Hepatocyte (in vitro differentiated cells): ENCODE results near the gene CLCF1. TPM values are rescaled to one million over a fixed set of nuclear protein-coding genes. Genes with fewer than 3 reads are reported as not detected.
"Not testable (repeated sequence)": the region's sequence is repeated elsewhere in the genome, so short reads cannot be mapped to it uniquely, and the experiment has no call there.

Source experiments
- DNase-seq: peaks from one replicate; pipeline ENCODE4 v3.0.0-alpha.2; 2016; ENCODE audit warnings: low spot score
- H2AFZ ChIP-seq: fragments of 200-600 bp; sonication (generic); 2 replicates; pipeline ENCODE4 v1.6.0; 2016; ENCODE audit warnings: antibody characterized with exemption, mild to moderate bottlenecking
- H3K27ac ChIP-seq: fragments of 200-600 bp; sonication (generic); 2 replicates; pipeline ENCODE4 v1.5.1; 2016; ENCODE audit warnings: mild to moderate bottlenecking
- H3K27me3 ChIP-seq: fragments of 200-600 bp; sonication (generic); 2 replicates; pipeline ENCODE4 v1.6.1; 2016
- H3K36me3 ChIP-seq: fragments of 200-600 bp; sonication (generic); replicated peaks from 2 replicates; pipeline ENCODE4 v1.5.1; 2016; ENCODE audit warnings: low read depth; ENCODE audit not compliant: insufficient read depth
- H3K4me1 ChIP-seq: fragments of 200-600 bp; sonication (generic); 2 replicates; pipeline ENCODE4 v1.5.1; 2016; ENCODE audit warnings: mild to moderate bottlenecking, moderate library complexity; ENCODE audit not compliant: insufficient read depth
- H3K4me2 ChIP-seq: fragments of 200-600 bp; sonication (generic); 2 replicates; pipeline ENCODE4 v1.6.0; 2016
- H3K4me3 ChIP-seq: fragments of 200-600 bp; sonication (generic); 2 replicates; pipeline ENCODE4 v1.5.1; 2016; ENCODE audit warnings: mild to moderate bottlenecking
- H3K79me2 ChIP-seq: fragments of 200-600 bp; sonication (generic); 2 replicates; pipeline ENCODE4 v1.6.0; 2017; ENCODE audit warnings: mild to moderate bottlenecking
- H3K9me2 ChIP-seq: fragments of 200-600 bp; sonication (generic); replicated peaks from 2 replicates; pipeline ENCODE4 v1.6.0; 2017; ENCODE audit warnings: mild to moderate bottlenecking; ENCODE audit not compliant: insufficient read depth
- H3K9me3 ChIP-seq: fragments of 200-600 bp; sonication (generic); 2 replicates; pipeline ENCODE4 v1.5.1; 2016; ENCODE audit warnings: low read depth, mild to moderate bottlenecking
- H4K20me1 ChIP-seq: fragments of 200-600 bp; sonication (generic); 2 replicates; pipeline ENCODE4 v1.6.0; 2016; ENCODE audit warnings: mild to moderate bottlenecking; ENCODE audit not compliant: insufficient read depth, poor library complexity, severe bottlenecking
- CTCF ChIP-seq: fragments of 200-600 bp; sonication (generic); IDR thresholded peaks from 2 replicates; pipeline ENCODE4 v1.5.1; 2016; ENCODE audit warnings: antibody characterized with exemption, mild to moderate bottlenecking; ENCODE audit not compliant: poor library complexity
- EZH2 ChIP-seq: fragments of 200-600 bp; sonication (generic); IDR thresholded peaks from 2 replicates; pipeline ENCODE4 v1.6.1; 2016; ENCODE audit warnings: antibody characterized with exemption, mild to moderate bottlenecking, borderline replicate concordance
- EZH2phosphoT487 ChIP-seq: fragments of 200-600 bp; sonication (generic); IDR thresholded peaks from one replicate; pipeline ENCODE4 v1.6.1; 2018; ENCODE audit warnings: antibody characterized with exemption, mild to moderate bottlenecking, low read depth, moderate library complexity; ENCODE audit not compliant: unreplicated experiment, severe bottlenecking
- WGBS: methylation state at CpG from one replicate; pipeline ENCODE4 v1.1.6; 2016; ENCODE audit warnings: low lambda C conversion rate; ENCODE audit errors: missing lambda C conversion rate; 5-methylcytosine and 5-hydroxymethylcytosine counted together
- polyA plus RNA-seq: library from polyadenylated mRNA; unstranded; fragments of >200 nt; fragmentation: Nextera tagmentation; extraction: Ambion mirVana; gene quantifications from 2 replicates; pipeline ENCODE4 v1.2.1, GENCODE V29; 2016
- total RNA-seq: library from RNA; depleted of rRNA; stranded (reverse); fragments of >200 nt; gene quantifications from 2 replicates; pipeline ENCODE4 v1.2.3, GENCODE V29; 2014

Gene CLCF1
- total and polyA plus RNA-seq, 2 experiments from 2014 or later = 9.4 to 13.2 TPM

GRCh38 chr11:67405688-67406339 lies 32.4 kb upstream of the CLCF1 start:
- no peak overlapping the region for H3K4me3 ChIP-seq
- no peaks in the 10 kb centered on the region for H3K36me3 ChIP-seq
- no peak overlapping the region for H3K27ac ChIP-seq
- H2AFZ ChIP-seq = no peak overlapping the region
- TF ChIP-seq CTCF = no peak
- TF ChIP-seq EZH2phosphoT487 = no peak
- TF ChIP-seq EZH2 = no peak
- no peaks in the 10 kb centered on the region for H3K9me3 ChIP-seq
- H3K27me3 ChIP-seq = no peaks in the 10 kb centered on the region
- 87% methylated on average over 9 of the region's 9 CpGs for WGBS
- H3K4me2 ChIP-seq = no peak overlapping the region
- H3K9me2 ChIP-seq = no peaks in the 10 kb centered on the region
- peaks cover 6% of the 10 kb centered on the region for H3K4me1 ChIP-seq
- H3K79me2 ChIP-seq = peaks cover 6% of the 10 kb centered on the region
- no peak for DNase-seq
- peaks cover 1% of the 10 kb centered on the region for H4K20me1 ChIP-seq

DNA sequence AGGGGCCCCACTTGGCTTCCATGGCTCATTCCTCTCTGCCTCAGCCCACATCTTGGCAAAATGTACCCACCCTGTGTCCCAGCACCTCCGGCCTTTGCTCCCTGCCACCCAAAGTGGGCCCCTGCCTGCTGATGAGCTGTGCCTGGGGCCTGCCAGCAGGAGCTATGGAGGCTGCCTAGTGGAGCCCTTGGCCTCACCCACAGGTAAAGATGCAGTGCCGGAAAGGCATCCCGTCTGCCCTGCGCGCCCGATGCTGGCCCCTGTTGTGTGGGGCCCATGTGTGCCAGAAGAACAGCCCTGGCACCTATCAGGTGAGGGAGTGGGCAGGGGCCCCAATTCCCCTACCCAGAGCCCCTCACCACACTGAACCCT lies 31.8 kb upstream of the CLCF1 start:
- peaks cover 12% of the 10 kb centered on the region for H3K79me2 ChIP-seq
- no peak overlapping the region for H2AFZ ChIP-seq
- H3K9me2 ChIP-seq = no peaks in the 10 kb centered on the region
- TF ChIP-seq CTCF (no peak), EZH2 (no peak), EZH2phosphoT487 (no peak)
- H3K27me3 ChIP-seq = no peaks in the 10 kb centered on the region
- H4K20me1 ChIP-seq = peaks cover 7% of the 10 kb centered on the region
- H3K4me2 ChIP-seq = no peak overlapping the region
- no peaks in the 10 kb centered on the region for H3K9me3 ChIP-seq
- no peak overlapping the region for H3K27ac ChIP-seq
- 98% methylated on average over 6 of the region's 6 CpGs for WGBS
- H3K4me1 ChIP-seq = peaks cover 12% of the 10 kb centered on the region
- H3K4me3 ChIP-seq = no peak overlapping the region
- no peak for DNase-seq
- no peaks in the 10 kb centered on the region for H3K36me3 ChIP-seq

- H3K4me3 ChIP-seq = no peak overlapping the region
- no peak overlapping the region for H3K27ac ChIP-seq
- H3K4me1 ChIP-seq = peaks cover 15% of the 10 kb centered on the region
- H2AFZ ChIP-seq = no peak overlapping the region
- H3K9me2 ChIP-seq = no peaks in the 10 kb centered on the region
- DNase-seq = no peak
- H3K79me2 ChIP-seq = peaks cover 17% of the 10 kb centered on the region
- TF ChIP-seq EZH2 (no peak), EZH2phosphoT487 (no peak), CTCF (no peak)
- 81% methylated on average over 12 of the region's 13 CpGs for WGBS
- H3K36me3 ChIP-seq = no peaks in the 10 kb centered on the region
- peaks cover 9% of the 10 kb centered on the region for H4K20me1 ChIP-seq
- no peaks in the 10 kb centered on the region for H3K9me3 ChIP-seq
- H3K27me3 ChIP-seq = no peaks in the 10 kb centered on the region
- no peak overlapping the region for H3K4me2 ChIP-seq
Observed at GRCh38 chr11:67404515-67405195, 31.3 kb upstream of the CLCF1 start.

DNA sequence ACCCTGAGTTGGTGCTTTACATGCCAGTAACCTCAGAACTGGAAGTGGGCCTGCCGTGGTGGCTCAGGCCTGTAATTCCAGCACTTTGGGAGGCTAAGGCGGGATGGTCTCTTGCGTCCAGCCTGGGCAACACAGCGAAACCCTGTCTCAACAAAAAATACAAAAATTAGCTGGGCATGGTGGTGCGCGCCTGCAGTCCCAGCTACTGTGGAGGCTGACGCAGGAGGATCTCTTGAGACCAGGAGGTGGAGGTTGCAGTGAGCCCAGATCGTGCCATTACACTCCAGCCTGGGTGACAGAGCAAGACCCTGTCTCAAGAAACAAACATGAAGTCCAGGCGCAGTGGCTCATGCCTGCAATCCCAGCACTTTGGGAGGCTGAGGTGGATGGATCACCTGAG lies 29.7 kb upstream of the CLCF1 start:
- H3K9me3 ChIP-seq, H2AFZ ChIP-seq, H3K4me2 ChIP-seq, H3K4me3 ChIP-seq, H3K27me3 ChIP-seq, H3K9me2 ChIP-seq, DNase-seq, H3K27ac ChIP-seq, H3K36me3 ChIP-seq: not testable (repeated sequence)
- peaks cover 11% of the 10 kb centered on the region for H4K20me1 ChIP-seq
- 99% methylated on average over 9 of the region's 9 CpGs for WGBS
- H3K79me2 ChIP-seq = peaks cover 23% of the 10 kb centered on the region
- peaks cover 15% of the 10 kb centered on the region for H3K4me1 ChIP-seq

GRCh38 chr11:67402192-67402839 lies 28.9 kb upstream of the CLCF1 start:
- Histone ChIP-seq H3K79me2 (peaks cover 23% of the 10 kb centered on the region), H3K27ac (peak overlapping the region; percentile 96), H3K4me1 (peaks cover 15% of the 10 kb centered on the region), H4K20me1 (peaks cover 11% of the 10 kb centered on the region), H3K4me2 (peak overlapping the region; percentile 80), H2AFZ (peak overlapping the region; percentile 84)
- not testable (repeated sequence) for H3K27me3 ChIP-seq, H3K4me3 ChIP-seq, DNase-seq, H3K36me3 ChIP-seq, H3K9me3 ChIP-seq, H3K9me2 ChIP-seq
- WGBS = 82% methylated on average over 19 of the region's 19 CpGs
